ENCODE measurements around the gene ANKHD1.
A peak's percentile ranks its signal among the peaks of the same experiment; 100 is the strongest.
"Not testable (repeated sequence)": the region's sequence is repeated elsewhere in the genome, so short reads cannot be mapped to it uniquely, and the experiment has no call there.

Gene ANKHD1

GRCh38 chr5:140565024-140565779 is 163.6 kb downstream of the ANKHD1 start:
- no peak for FAIRE-seq

- no peak for FAIRE-seq
Observed at GRCh38 chr5:140565780-140566095, 164.1 kb downstream of the ANKHD1 start.

- no peak for FAIRE-seq
Observed at GRCh38 chr5:140566665-140567064, 165.0 kb downstream of the ANKHD1 start.

GRCh38 chr5:140567136-140567818 is 165.6 kb downstream of the ANKHD1 start:
- no peak for FAIRE-seq

GRCh38 chr5:140567871-140568270 is 166.2 kb downstream of the ANKHD1 start:
- no peak for FAIRE-seq

- no peak for FAIRE-seq
Observed at GRCh38 chr5:140568443-140569063, 166.9 kb downstream of the ANKHD1 start.

GRCh38 chr5:140569197-140569596 is 167.6 kb downstream of the ANKHD1 start:
- FAIRE-seq, result no peak

- no peak for FAIRE-seq
Observed at GRCh38 chr5:140570058-140570457, 168.4 kb downstream of the ANKHD1 start.

- no peak for FAIRE-seq
Observed at GRCh38 chr5:140570488-140570887, 168.9 kb downstream of the ANKHD1 start.

GRCh38 chr5:140571105-140571504 is 169.5 kb downstream of the ANKHD1 start:
- no peak for FAIRE-seq

GRCh38 chr5:140573683-140574082 is 172.1 kb downstream of the ANKHD1 start:
- no peak for FAIRE-seq

- no peak for FAIRE-seq
Observed at GRCh38 chr5:140574165-140574564, 172.5 kb downstream of the ANKHD1 start.

GRCh38 chr5:140575309-140575708 is 173.7 kb downstream of the ANKHD1 start:
- FAIRE-seq, result no peak

- FAIRE-seq, result peak; percentile 14
Observed at GRCh38 chr5:140576776-140577201, 175.2 kb downstream of the ANKHD1 start.

- FAIRE-seq, result not testable (repeated sequence)
Observed at GRCh38 chr5:140579188-140579747, 177.6 kb downstream of the ANKHD1 start.

- FAIRE-seq, result no peak
Observed at GRCh38 chr5:140587495-140587894, 185.9 kb downstream of the ANKHD1 start.

- FAIRE-seq, result no peak
Observed at GRCh38 chr5:140588311-140589070, 186.9 kb downstream of the ANKHD1 start.
